ENCODE measurements around the gene RUNX2.
"Not testable (repeated sequence)": the region's sequence is repeated elsewhere in the genome, so short reads cannot be mapped to it uniquely, and the experiment has no call there.

Gene RUNX2

DNA sequence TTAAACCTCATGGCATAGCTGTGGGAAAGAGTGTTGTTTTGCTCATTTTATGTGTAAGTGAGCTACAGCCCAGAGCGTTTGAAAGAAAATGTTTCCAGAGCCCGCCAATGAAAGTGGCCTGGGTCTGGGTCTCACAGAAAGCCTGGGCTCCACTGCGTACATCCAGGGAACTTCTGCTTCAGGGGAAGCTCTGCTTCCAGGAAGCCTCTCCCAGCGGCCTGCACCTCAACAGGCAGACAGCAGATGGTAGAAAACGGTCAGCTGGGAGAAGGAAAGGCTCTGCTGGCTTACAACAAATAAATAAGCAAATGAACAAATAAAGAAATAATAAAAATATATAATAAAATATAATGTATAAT, 320.1 kb downstream of the RUNX2 start:
- DNase-seq (ENCODE audit: low read depth) = no peak

DNA sequence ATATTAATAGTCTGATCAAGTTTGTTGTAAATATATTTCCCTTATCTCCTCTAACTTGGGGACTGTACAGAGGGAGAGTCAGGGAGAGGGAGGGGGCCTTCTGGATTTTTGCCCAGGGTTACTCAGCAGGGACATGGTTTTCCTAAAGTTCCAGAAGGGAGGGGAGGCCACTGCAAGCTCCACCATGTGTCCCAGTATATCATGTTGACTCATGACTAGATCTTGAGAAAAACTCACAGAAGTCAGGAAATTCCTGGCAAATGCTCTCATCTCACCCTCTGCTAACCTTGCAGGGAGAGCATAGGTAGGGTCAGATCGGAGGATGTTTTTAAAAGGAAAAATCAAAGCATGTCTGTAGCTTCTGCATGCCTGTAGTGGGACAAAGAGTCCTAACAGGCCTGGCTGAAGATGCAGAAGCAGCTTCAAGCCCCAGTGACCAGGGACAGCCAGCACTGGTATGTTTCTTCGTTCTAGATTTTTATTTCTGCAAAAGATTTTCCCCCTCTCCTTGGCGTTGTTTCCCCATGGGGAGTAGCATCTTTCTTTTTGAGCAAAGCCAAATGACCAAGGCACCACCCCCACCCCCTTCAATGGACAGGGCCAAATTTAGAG, 322.5 kb downstream of the RUNX2 start:
- DNase-seq (ENCODE audit: low read depth) = no peak

DNA sequence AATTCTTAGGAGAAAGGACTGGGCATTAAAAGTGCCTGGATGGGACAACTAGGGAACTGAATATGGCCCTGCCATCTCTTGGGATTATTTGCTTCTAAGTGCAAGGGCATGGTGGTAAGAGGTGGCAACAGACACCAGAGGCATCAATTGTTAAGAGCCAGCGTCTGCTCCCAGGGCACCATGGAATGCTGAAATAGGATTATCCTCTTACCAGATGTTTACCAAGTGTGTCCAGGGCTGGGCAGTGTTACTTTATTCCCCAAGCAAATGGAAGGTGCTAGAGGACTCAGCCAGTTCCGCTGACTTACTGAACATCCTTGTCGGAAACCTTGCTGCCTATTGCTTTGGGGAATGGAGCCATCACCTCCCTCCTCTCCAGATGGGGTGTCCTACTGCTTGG, 323.2 kb downstream of the RUNX2 start:
- no peak for DNase-seq (ENCODE audit: low read depth)

DNA sequence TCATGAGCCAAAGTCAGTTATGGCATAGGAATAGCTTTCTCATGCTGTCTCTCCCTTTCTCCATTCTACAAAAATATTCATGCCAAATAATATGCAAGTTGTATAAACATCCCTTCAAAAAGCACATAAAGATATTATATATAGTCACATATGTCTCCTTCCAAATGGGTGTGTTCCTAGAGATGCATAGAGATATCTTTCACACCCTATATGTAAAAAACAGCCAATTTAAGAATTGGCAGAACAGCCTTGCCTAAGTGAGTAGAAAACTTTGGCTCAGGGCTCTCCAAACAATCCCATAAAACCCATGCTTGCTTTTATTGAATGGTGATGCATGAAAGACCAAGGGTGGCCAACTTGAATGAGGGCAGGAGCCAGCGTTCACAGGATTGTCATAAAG, 324.3 kb downstream of the RUNX2 start:
- DNase-seq (ENCODE audit: low read depth) = no peak

DNA sequence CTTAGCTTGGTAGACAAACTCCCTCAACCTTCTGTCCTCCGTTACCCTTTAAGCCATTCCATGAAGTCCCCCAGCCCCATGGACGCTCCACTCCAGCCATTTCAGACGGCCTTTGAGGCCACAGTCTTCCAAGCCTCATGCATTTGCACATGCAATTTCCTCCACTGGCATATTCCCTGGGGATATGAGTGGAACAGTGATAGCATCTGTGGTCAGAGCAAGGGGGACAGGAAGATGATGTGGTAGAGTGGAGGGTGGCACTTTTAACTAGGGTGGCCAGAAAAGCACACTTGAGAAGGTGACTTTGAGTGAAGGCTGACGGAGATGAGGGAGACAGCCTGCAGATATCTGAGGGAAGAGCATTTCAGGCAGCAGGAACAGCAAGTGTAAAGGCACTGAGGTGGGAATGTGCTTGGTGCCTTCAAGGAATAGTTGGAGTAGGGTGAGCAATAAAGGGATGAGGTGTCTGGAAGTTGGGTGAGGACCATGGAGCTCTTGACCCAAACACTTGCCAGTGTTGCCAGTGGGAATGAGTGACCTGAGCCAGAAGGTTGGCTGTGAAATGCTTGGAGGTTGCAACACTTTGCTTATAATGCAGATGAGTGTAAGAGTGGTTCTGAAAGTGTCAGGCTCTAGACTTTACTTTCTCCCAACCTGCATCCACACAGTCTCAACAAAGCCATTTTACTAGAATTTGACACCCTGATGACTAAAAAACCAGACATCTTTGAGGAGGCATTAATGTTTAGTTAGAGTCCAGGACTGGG, 325.2 kb downstream of the RUNX2 start:
- no peak for DNase-seq (ENCODE audit: low read depth)

DNA sequence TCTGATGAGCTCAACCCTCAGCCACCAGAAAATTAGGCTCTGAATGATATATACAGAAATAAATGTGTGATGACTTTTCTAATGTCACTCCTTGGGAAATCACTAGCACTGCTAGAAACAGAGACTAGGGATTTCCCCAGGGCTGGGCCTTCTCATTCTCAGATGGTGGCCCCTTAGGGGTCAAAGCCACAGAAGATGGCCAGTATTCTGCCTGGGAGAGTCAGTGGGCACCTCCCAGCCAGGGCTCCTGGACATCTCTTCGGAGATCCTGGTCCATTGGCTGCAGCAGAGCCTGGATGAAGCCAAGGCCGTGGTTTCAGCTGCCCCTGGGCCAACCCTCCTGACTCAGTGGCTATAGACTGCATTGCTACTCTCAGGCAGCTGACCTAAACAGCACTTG, 326.5 kb downstream of the RUNX2 start:
- no peak for DNase-seq (ENCODE audit: low read depth)

DNA sequence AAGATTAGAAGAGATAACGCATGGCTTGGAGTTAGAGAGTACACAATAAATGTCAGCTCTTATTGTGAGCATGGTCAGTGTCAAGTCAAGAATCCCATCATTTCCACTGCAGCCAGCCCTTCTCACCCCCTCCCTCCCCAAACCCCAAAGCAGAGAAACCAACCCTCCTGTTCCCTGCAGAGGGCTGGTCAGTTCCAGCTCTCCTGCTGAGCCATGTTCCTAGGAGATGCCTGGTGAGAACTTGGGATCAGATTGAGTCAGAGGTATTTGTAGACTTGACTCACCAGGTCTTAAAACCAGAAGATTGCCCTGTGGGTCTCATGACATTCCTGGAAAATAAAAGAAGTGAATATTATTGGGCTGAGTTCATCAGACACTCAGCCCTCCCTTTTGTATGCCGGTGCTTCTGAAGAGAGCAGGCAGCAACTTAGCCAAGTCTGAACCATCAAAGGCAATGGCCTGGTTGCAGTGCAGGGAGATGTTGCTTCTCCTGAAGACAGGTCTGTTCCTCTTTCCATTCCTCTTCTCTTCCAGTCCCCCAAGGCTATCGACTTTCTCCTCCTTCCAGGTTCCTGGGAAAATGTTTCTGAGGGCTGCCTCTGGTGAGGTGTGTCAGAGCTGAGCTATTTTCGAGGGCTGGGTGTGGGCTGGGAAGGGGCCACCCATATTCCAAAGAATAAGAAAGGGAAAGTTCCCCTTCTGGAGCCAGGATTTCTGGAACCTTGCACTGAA, 327.8 kb downstream of the RUNX2 start:
- DNase-seq (ENCODE audit: low read depth) = no peak

DNA sequence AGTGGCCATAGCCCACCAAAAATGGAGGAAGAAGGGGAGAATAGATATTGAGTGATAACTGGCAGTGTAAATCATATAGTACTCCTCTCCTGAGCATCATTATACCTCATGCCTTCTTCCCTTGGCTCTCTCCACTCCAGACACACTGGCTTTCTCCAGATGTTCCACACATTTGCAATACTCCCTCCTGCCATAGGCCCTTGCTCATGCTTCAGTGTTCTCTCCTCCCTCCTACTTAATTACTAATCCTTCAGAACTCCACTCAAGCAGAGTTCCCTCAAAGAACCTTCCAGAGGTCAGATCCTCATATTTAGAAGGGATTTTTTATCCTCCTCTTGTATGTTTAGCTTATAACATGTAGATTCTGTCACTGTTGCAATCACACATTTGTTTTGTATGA, 329.1 kb downstream of the RUNX2 start:
- DNase-seq (ENCODE audit: low read depth) = no peak

DNA sequence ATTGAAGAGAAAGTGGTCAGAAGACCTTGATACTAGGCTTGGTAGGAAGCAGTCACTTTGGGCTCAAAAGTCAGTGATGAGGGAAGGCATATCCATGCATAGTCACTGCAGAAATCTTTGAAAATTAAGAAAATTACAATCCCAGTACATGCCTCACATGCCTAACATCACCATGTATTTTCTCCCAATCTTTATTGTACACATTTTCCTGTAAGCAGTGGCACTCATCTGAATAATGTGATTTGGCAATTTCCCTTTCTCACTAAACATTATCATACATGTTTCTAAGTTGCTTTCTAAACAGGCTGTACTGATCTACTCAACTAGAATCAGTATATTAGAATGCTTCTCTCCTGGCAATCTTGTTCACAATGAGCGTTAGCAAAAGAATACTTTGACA, 330.3 kb downstream of the RUNX2 start:
- DNase-seq (ENCODE audit: low read depth) = no peak

DNA sequence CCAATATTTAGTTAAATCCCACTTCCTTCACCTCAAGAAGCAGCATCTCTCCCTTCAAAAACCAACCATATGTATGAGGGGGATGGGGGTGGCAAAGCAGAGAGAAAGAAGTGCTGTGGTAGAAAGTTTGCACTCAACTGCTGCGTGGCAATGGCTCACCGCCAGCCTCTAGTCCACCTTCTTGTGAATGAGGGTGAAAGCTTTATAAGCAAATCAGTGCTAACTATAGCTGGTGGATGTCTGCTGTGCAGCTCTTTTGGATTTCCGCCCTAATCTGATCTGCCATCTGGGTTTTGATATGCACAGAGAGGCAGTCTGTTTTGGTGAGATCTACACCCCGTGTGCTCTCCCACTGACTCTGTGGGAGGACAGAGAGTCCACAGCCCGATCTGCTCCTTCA, 330.8 kb downstream of the RUNX2 start:
- DNase-seq (ENCODE audit: low read depth) = no peak

DNA sequence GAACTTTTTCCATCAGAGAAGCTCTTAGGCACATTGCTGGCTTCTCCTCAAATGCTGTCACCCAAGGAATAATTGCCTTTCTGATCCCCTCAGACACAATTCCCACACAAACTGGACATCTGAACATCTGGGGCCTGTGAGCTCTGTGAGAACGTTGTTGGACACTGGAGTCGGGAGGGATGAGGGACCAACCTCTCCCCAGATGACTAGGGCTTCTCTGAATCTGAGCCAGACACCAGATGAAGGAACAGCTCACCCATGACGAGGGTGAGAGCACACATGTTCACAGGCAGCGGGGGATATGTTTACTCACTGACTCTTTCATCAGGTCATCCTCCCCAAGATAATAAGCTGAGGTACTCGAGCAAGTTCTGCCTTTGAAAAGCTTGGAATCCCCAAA, 333.5 kb downstream of the RUNX2 start:
- no peak for DNase-seq (ENCODE audit: low read depth)

DNA sequence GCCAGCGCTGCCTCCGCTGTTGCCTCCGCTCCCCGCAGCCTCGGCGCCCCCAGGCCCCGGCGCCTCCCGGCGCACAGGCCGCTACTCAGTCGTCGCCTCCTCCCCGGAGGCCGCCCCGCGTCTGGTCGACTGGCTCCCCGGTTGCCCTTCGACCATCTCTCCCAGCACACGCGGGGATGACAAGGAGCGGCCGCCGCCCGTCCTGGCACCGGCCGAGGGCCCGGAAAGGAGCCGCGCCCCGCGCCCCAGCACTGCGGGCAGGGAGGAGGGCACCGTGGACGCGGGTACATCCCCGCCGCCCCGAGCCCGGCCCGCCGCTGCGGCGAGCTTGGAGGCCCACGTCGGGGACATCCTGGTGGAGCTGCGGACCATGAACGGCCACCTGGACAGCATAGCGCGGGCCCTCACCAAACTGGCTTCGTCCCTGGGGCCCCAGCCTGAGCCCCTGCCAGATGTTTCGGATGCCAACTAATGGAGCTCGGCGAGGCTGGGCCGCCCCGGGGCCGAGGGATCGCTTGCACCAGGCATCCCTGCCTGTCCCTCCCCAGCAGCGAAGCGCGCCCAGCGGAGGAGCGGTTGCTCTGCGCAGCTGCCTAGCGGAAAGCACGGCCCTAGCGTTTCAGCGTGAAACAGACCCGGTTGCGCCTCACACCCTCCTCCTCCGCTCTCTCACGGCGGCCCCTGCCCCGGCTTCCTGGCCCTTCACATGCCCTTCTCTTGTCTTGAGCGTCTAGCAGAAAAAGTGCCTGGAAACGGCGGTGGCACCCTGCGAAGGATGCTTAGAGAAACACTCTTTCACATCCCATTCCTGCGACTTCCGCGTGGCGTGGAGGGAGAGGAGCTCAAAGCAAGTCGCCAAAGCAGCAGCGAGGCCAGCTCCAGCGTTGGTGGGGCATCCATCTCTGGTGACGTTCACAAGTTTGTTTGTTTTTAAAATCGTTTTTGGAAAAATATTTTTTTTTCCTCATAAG, 335.4 kb downstream of the RUNX2 start:
- peak; percentile 17 for DNase-seq (ENCODE audit: low read depth)

DNA sequence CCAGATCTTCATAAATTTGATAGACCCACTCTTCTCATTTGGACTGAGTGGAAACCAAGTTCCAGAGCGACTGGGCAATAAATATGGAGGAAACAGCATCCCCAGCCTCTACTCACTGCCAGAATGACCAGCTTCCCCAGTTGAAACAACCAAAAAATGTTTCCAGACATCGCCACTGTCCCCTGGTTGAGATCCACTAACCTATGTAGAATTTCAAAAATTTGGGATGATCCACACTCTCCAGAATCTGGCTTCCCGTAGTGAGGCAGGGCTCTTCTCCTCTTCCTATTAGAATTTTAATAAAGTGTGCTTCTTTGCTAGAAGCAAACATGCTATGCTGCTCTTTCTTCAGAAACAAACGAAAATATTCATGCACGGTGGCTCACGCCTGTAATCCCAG, 336.6 kb downstream of the RUNX2 start:
- no peak for DNase-seq (ENCODE audit: low read depth)

DNA sequence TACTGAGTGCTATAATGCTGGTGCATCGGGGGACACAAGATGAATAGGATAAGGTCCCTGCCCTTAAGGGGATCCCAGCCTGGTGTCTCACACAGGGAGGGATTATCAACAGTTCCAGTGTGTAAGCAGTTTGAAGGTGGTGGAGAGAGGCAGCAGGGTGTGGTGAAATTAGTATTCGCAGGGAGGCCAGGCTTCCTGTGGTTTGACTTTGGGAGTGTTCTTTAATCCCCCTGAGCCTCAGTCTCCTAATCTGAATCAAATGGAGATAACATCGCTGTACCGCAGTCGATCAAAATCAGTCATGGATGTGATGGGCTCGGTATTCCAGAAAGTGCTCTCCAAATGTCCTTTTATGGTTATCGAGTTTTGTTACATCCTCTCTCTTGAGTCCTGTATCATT, 337.7 kb downstream of the RUNX2 start:
- no peak for DNase-seq (ENCODE audit: low read depth)

DNA sequence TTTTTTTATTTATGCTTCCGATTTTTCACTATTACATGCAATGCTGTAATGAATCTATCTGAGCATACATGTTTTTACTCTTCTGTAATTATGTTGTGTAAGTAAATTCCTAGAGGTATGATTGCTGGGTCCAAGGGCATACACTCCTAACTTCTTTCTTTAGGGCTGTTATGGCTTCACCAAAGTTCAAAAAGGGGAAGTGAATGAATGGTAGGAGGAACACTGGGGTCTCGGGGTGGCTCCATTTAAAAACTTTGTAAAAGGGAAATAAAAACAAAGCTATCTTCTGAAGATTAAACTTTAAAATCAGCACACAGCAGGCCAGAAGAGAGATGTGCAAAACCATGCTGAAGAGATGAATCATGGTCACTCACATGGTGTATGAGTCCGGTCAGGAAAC, 338.7 kb downstream of the RUNX2 start:
- no peak for DNase-seq (ENCODE audit: low read depth)

DNA sequence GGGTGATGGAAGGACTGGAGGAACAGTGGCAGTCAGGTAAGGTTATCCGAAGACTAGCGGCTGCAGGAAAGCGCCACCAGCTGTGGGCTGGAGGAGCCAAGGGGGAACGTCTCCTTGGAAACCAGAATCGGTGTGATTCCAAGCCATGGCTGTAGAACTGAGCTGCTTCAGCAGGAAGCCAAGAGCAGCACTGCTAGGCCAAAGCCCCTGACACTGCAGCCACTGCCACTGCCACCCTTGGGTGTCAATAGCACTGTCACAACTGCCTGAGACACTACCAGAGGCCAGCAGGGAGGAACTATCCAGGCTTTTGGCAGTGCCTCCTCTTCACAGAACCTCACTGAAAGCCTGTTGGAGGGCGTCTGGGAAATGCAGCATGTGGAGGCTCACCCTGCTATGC, 339.2 kb downstream of the RUNX2 start:
- no peak for DNase-seq (ENCODE audit: low read depth)

DNA sequence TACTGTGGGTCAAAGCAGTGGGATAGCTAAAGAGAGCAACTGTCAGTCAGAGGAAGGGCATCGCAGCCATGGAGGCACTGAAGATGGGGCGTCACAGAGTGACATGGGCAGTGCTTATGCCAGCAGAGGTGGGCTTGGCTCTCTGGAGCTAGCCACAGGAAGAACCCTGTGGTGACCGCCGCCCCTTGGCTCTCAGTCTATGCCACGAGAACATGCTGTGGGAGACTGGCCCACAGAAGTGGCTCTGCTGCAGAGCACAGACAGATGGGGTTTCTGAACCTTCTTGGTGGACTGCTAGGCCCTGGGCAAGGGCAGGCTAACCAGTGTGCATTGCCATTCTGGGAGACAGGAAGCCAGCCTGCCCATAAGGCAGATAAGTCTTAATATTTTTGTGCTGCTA, 339.6 kb downstream of the RUNX2 start:
- no peak for DNase-seq (ENCODE audit: low read depth)

DNA sequence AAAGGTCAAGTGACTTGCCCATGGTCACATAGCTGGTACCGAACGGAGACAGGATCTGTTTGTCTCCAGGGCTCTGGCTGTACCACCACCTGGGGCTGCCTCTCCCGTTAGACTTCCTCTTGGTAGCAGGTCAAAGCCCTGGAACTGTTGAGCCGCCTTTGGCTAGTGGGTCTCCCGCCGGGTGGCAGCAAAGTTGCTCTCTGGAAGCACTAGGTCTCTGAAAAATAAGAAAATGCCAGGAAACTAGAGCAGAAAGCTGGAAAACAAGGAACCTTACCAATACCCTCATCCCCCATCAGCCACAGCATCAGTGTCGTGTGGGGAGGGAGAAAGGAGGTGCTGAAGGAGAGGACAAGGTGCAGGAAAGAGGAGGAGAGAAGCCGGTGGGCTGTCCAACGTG, 340.6 kb downstream of the RUNX2 start:
- DNase-seq (ENCODE audit: low read depth) = no peak

DNA sequence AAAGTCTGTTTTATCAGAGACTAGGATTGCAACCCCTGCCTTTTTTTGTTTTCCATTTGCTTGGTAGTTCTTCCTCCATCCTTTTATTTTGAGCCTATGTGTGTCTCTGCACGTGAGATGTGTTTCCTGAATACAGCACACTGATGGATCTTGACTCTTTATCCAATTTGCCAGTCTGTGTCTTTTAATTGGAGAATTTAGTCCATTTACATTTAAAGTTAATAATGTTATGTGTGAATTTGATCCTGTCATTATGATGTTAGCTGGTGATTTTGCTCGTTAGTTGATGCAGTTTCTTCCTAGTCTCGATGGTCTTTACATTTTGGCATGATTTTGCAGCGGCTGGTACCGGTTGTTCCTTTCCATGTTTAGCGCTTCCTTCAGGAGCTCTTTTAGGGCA, 345.0 kb downstream of the RUNX2 start:
- not testable (repeated sequence) for DNase-seq (ENCODE audit: low read depth)

DNA sequence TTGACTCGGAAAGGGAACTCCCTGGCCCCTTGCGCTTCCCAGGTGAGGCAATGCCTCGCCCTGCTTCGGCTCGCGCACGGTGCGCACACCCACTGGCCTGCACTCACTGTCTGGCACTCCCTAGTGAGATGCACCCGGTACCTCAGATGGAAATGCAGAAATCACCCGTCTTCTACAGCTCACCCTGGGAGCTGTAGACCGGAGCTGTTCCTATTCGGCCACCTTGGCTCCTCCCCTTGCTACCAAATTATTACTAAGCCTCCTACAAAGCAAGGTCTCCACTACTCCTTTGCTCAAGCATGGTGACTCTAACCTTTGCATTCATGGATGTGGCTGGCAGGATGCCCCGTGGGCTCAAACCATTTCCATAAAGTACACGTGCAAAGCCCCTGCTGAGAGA, 347.0 kb downstream of the RUNX2 start:
- not testable (repeated sequence) for DNase-seq (ENCODE audit: low read depth)

DNA sequence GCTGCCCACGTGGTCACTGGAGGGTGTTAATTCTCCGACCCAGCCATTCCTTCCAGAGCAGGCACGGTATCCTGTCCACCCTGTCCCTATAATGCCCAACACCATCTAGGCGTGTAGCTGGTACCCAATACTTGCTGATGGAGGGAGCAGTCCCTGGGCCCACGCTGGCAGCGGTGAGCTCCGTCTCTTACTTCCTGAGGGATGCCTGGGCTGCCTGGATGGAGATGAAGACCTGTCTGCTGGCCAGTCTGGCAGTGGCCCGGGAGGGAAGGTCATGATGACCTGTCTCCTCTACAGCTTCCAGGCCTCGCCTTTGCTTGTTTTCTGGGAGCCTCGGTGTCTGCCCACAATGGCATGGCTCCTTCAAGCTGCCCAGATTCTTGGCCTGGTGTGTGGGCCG, 347.5 kb downstream of the RUNX2 start:
- DNase-seq (ENCODE audit: low read depth) = no peak

DNA sequence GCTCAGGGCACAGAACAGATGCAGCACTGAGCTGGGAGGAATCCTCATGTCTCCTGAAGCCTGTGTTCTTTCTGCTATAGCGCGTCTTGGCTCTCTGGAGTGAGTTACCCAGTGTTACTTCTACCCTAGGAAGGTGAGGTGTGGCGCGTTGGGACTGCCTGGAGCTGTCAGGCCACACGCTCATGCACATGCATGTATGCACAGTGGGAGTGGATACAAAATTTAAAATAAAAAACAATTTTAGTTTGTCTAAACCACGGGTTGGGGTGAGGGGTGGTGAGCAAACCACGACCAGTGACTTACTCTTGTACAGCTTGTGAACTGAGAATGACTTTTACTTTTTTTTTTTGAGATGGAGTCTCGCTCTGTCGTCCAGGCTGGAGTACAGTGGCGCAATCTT, 348.2 kb downstream of the RUNX2 start:
- DNase-seq (ENCODE audit: low read depth) = no peak

All from activated T-helper 1 cell treated with Interleukin-2 at 50 U/mL for 16 hours (primary cell).